GM21786 (cell line): ENCODE results near the gene ARL17B.
"Not testable (repeated sequence)": the region's sequence is repeated elsewhere in the genome, so short reads cannot be mapped to it uniquely, and the experiment has no call there.

Experiments
- ATAC-seq: cut with Tn5 transposase; IDR thresholded peaks from one replicate; pipeline ENCODE4 v1.9.1; 2021; ENCODE audit not compliant: unreplicated experiment

The ARL17B gene

DNA sequence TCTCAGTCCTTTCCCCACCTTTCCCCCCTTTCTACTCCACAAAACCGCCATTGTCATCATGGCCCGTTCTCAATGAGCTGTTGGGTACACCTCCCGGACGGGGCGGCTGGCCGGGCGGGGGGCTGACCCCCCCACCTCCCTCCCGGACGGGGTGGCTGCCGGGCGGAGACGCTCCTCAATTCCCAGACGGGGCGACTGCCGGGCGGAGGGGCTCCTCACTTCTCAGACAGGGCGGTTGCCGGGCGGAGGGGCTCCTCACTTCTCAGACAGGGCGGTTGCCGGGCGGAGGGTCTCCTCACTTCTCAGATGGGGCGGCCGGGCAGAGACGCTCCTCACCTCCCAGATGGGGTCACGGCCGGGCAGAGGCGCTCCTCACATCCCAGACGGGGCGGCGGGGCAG lies 108.8 kb downstream of the ARL17B start:
- not testable (repeated sequence) for ATAC-seq

- ATAC-seq = not testable (repeated sequence)
Observed at GRCh38 chr17:46249153-46249552, 112.4 kb downstream of the ARL17B start.

- ATAC-seq = not testable (repeated sequence)
Observed at GRCh38 chr17:46244949-46245768, 116.4 kb downstream of the ARL17B start.

- not testable (repeated sequence) for ATAC-seq
Observed at GRCh38 chr17:46244339-46244913, 117.1 kb downstream of the ARL17B start.

DNA sequence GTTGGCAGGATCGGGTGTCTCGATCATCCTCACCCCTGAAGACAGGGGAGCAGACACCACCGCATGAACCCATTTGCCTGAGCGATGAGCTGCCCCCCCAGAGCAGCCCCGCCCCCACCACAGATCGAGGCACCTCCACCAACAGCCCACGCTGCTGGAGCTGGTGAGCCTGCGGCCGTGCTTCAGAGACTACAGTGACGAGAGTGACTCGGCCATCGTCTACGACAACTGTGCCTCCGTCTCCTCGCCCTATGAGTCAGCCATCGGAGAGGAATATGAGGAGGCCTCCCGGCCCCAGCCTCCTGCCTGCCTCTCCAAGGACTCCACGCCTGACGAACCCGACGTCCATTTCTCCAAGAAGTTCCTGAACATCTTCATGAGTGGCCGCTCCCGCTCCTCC lies 117.6 kb downstream of the ARL17B start:
- not testable (repeated sequence) for ATAC-seq

DNA sequence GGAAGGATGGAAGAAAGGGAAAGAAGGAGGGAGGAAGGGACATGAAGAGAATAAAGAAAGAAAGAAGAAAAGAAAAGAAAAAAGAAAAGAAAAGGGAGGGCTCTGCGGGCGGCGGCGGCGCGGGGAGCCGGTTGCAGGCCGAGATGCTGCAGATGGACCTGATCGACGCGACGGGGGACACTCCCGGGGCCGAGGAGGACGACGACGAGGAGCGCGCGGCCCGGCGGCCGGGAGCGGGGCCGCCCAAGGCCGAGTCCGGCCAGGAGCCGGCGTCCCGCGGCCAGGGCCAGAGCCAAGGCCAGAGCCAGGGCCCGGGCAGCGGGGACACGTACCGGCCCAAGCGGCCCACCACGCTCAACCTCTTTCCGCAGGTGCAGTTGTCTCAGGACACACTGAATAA lies 118.1 kb downstream of the ARL17B start:
- not testable (repeated sequence) for ATAC-seq

GRCh38 chr17:46231359-46231758 lies 130.2 kb downstream of the ARL17B start:
- not testable (repeated sequence) for ATAC-seq

- peak; percentile 99 for ATAC-seq
Observed at GRCh38 chr17:46225274-46225794, 136.2 kb downstream of the ARL17B start.

DNA sequence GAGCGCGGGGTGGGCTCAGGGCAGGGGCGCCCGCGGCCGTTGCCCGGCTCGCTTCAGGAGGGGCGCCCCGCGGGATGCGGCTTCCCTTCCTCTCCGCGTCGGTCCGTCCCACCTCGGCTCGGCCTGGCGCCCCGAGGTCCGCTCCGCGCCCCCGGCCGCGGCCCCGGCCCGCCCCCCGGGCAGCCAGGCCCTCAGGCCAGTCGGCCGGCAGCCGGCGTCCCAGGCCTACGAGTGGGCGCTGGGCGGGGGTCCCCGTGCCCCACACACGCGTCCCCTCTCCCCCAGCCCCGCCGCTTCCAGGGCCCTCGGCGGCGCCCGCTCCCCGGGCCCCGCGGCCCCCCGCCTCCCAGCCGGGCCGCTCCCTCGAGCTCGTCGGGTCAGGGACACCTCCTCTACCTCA lies 136.7 kb downstream of the ARL17B start:
- peak; percentile 40 for ATAC-seq
